Measurements from ENCODE around the gene OR51B6.
"Not testable (repeated sequence)": the region's sequence is repeated elsewhere in the genome, so short reads cannot be mapped to it uniquely, and the experiment has no call there.

The OR51B6 gene

GRCh38 chr11:5351208-5351607, at the start of gene OR51B6:
OR51B6 (plus strand) TSS chr11:5351508; CDS start chr11:5351508, 0 bp downstream.
- Mint-ChIP-seq H3K27ac (no peak within 1 kb of the TSS), H3K9me3 (no peaks in the 10 kb centered on the region), H3K4me1 (no peaks in the 10 kb centered on the region), H3K4me3 (no peak within 1 kb of the TSS), H3K36me3 (ENCODE audit: low read depth) (no peaks in the 10 kb centered on the region), H3K27me3 (ENCODE audit: low read depth) (peaks cover 11% of the 10 kb centered on the region)
- TF ChIP-seq CTCF (IDR thresholded peaks at IDR 0.05; ENCODE audit: unreplicated experiment in 3 of 3) = no peak

GRCh38 chr11:5301846-5302245, 49.5 kb upstream of the OR51B6 start, which contains the start of gene OR51B4:
OR51B4 (minus strand) TSS chr11:5301946; CDS start chr11:5301946, 0 bp downstream.
- Mint-ChIP-seq H3K4me1 (no peaks in the 10 kb centered on the region), H3K27ac (no peak within 1 kb of the TSS), H3K4me3 (no peak within 1 kb of the TSS), H3K9me3 (no peaks in the 10 kb centered on the region), H3K27me3 (ENCODE audit: low read depth) (peaks cover 5% of the 10 kb centered on the region), H3K36me3 (ENCODE audit: low read depth) (no peaks in the 10 kb centered on the region)
- TF ChIP-seq CTCF (IDR thresholded peaks at IDR 0.05; ENCODE audit: unreplicated experiment in 3 of 3) = no peak

DNA sequence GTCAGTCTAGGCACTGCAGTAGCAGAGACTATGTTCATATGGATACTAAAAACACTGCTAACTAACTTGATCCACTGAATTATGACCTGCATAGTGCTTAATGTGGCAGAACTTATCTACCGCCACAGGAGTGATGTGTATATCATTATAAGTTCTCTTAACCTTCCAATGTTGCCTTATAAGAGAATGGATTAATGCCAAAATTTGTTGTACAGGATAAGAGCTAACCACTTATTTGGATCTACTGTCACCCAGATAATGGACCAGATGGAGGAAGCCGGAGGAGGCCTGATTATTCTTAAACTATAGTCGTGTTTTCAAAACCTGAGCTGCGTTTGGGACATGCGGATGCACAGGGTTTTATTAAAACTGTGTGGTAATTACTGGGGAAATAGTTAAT, 47.7 kb upstream of the OR51B6 start:
- no peaks in the 10 kb centered on the region for H3K36me3 Mint-ChIP-seq (ENCODE audit: low read depth)
- no peaks in the 10 kb centered on the region for H3K9me3 Mint-ChIP-seq
- no peak for TF ChIP-seq CTCF (IDR thresholded peaks at IDR 0.05; ENCODE audit: unreplicated experiment in 3 of 3)
- no peaks in the 10 kb centered on the region for H3K4me1 Mint-ChIP-seq
- H3K27me3 Mint-ChIP-seq (ENCODE audit: low read depth) = no peaks in the 10 kb centered on the region
- no peak overlapping the region for H3K27ac Mint-ChIP-seq
- no peak overlapping the region for H3K4me3 Mint-ChIP-seq

- Mint-ChIP-seq H3K9me3 (no peaks in the 10 kb centered on the region), H3K36me3 (ENCODE audit: low read depth) (no peaks in the 10 kb centered on the region), H3K27me3 (ENCODE audit: low read depth) (no peaks in the 10 kb centered on the region), H3K4me3 (no peak overlapping the region), H3K4me1 (no peaks in the 10 kb centered on the region), H3K27ac (no peak overlapping the region)
- no peak for TF ChIP-seq CTCF (IDR thresholded peaks at IDR 0.05; ENCODE audit: unreplicated experiment in 3 of 3)
These were observed 47.3 kb upstream of the OR51B6 start for GRCh38 chr11:5304046-5304445.

DNA sequence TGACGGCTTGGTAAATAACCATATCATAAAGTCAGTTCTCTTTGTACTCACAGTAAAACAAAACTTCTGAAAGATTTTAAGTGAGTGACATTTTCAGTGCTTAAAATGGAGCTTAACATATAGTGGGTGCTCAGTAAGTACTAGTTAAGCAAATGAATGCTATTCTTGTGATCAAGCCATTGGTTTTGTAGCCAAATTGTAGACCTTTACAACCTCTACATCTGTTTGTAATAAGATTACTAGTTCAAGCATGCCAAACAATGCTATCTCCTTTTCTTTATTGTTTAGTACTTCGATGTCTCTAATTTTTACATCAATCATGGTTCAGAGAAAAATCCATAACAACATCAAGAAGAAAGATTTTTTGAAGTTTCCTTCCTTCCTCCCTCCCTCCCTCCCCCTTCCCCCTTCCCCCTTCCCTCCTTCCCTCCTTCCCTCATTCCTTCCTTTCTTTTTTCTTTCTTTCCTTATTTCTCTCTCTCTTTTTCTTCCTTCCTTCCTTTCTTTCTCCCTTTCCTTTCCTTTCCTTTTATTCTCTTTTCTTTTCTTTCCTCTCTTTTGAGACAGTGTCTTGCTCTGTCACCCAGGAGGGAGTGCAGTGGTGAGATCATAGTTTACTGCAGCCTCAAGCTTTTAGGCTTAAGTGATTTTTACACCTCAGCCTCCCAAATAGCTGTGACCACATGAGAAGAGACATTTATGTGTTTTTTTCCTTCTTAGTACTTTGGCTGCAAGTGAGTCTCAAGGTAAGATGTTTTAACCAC, 43.9 kb upstream of the OR51B6 start:
- H3K36me3 Mint-ChIP-seq (ENCODE audit: low read depth) = no peaks in the 10 kb centered on the region
- H3K27ac Mint-ChIP-seq = no peak overlapping the region
- H3K4me1 Mint-ChIP-seq = no peaks in the 10 kb centered on the region
- no peak overlapping the region for H3K4me3 Mint-ChIP-seq
- no peaks in the 10 kb centered on the region for H3K27me3 Mint-ChIP-seq (ENCODE audit: low read depth)
- TF ChIP-seq CTCF (IDR thresholded peaks at IDR 0.05; ENCODE audit: unreplicated experiment in 3 of 3) = no peak
- no peaks in the 10 kb centered on the region for H3K9me3 Mint-ChIP-seq

- TF ChIP-seq CTCF (IDR thresholded peaks at IDR 0.05; ENCODE audit: unreplicated experiment in 3 of 3) = no peak
- H3K27ac Mint-ChIP-seq = no peak overlapping the region
- H3K36me3 Mint-ChIP-seq (ENCODE audit: low read depth) = no peaks in the 10 kb centered on the region
- H3K27me3 Mint-ChIP-seq (ENCODE audit: low read depth) = no peaks in the 10 kb centered on the region
- H3K9me3 Mint-ChIP-seq = no peaks in the 10 kb centered on the region
- H3K4me1 Mint-ChIP-seq = no peaks in the 10 kb centered on the region
- H3K4me3 Mint-ChIP-seq = no peak overlapping the region
These were observed 40.9 kb upstream of the OR51B6 start for GRCh38 chr11:5310423-5310822.

- not testable (repeated sequence) for H3K27me3 Mint-ChIP-seq (ENCODE audit: low read depth); H3K27ac Mint-ChIP-seq; H3K9me3 Mint-ChIP-seq; H3K4me1 Mint-ChIP-seq; H3K36me3 Mint-ChIP-seq (ENCODE audit: low read depth); H3K4me3 Mint-ChIP-seq
These were observed 37.8 kb upstream of the OR51B6 start for GRCh38 chr11:5313326-5314023.

Measured in nephron (organoid).